K562 (cell line): ENCODE data around the gene MCM7. TPM values are rescaled to one million over a fixed set of nuclear protein-coding genes. Genes with fewer than 3 reads are reported as not detected.
A peak's percentile ranks its signal among the peaks of the same experiment; 100 is the strongest.

Experiments
- CHD2 ChIP-seq: IDR thresholded peaks from 2 replicates; pipeline ENCODE4 v1.6.1; 2011; ENCODE audit warnings: low read depth, low read length
- DNMT1 ChIP-seq: fragments of 450-650 bp; IDR thresholded peaks from 2 replicates; pipeline ENCODE4 v1.6.1; 2016; ENCODE audit warnings: antibody characterized with exemption, mild to moderate bottlenecking
- ELF1 ChIP-seq: fragments of 200-800 bp; sonication (Bioruptor generic); IDR thresholded peaks from 2 replicates; pipeline ENCODE4 v1.6.1; 2016; ENCODE audit warnings: missing genetic modification characterization, missing compliant biosample characterization
- ELF4 ChIP-seq: fragments of 450-650 bp; formaldehyde crosslinking; IDR thresholded peaks from 2 replicates; pipeline ENCODE4 v1.4.0; 2022; ENCODE audit warnings: missing genetic modification characterization
- FIP1L1 ChIP-seq: fragments of 200-400 bp; formaldehyde crosslinking; IDR thresholded peaks from 2 replicates; pipeline ENCODE4 v1.6.1; 2018; ENCODE audit warnings: mild to moderate bottlenecking, low read depth, low read length; ENCODE audit not compliant: poor library complexity, severe bottlenecking
- GTF2A2 ChIP-seq: IDR thresholded peaks from 2 replicates; pipeline ENCODE4 v1.6.1; 2016; ENCODE audit warnings: mild to moderate bottlenecking, missing genetic modification characterization, missing compliant biosample characterization
- HDAC3 ChIP-seq: fragments of 450-650 bp; IDR thresholded peaks from 2 replicates; pipeline ENCODE4 v1.6.1; 2018; ENCODE audit warnings: borderline replicate concordance, mild to moderate bottlenecking, moderate library complexity; ENCODE audit not compliant: partially characterized antibody
- HOXB6 ChIP-seq: fragments of 250-450 bp; sonication (Bioruptor Pico); IDR thresholded peaks from 2 replicates; pipeline ENCODE4 v1.5.1; 2022; ENCODE audit warnings: mild to moderate bottlenecking, borderline replicate concordance
- MLX ChIP-seq, 2 experiments: fragments of 450-650 bp in 1 of 2; sonication (generic) in 1 of 2; formaldehyde crosslinking; conservative IDR thresholded peaks; 2 replicates each; pipeline versions ENCODE4 v1.4.0 to v1.8.1; 2020 to 2022; ENCODE audit warnings: mild to moderate bottlenecking in 1 of 2, missing genetic modification reagents in 1 of 2
- MYC ChIP-seq, 2 experiments: fragments of 250-450 bp in 1 of 2; sonication (Bioruptor Pico) in 1 of 2; IDR thresholded peaks; 2 replicates each; pipeline versions ENCODE4 v1.5.1 to v1.6.1; 2012 to 2021; ENCODE audit warnings: low read depth in 2 of 2, borderline replicate concordance in 1 of 2, improper control_type of control experiment in 1 of 2, low read length in 1 of 2, mild to moderate bottlenecking in 1 of 2, moderate library complexity in 1 of 2
- PATZ1 ChIP-seq: fragments of 250-450 bp; sonication (Bioruptor Pico); IDR thresholded peaks from 2 replicates; pipeline ENCODE4 v1.5.0; 2020; ENCODE audit warnings: mild to moderate bottlenecking, borderline replicate concordance
- RBBP5 ChIP-seq: fragments of 200-600 bp; sonication (generic); IDR thresholded peaks from 2 replicates; pipeline ENCODE4 v1.6.1; 2012; ENCODE audit warnings: borderline replicate concordance, mild to moderate bottlenecking, low read length, control low read depth, inconsistent platforms; ENCODE audit not compliant: insufficient read depth, poor library complexity, severe bottlenecking
- RBM39 ChIP-seq: fragments of 200-400 bp; formaldehyde crosslinking; optimal IDR thresholded peaks from 2 replicates; pipeline ENCODE3; 2018; ENCODE audit warnings: low read depth, low read length
- SMC3 ChIP-seq: conservative IDR thresholded peaks from 2 replicates; pipeline ENCODE4 v1.6.1; 2011; ENCODE audit warnings: low read depth, low read length, improper control_type of control experiment; ENCODE audit not compliant: insufficient read depth
- ZNF174 ChIP-seq: fragments of 250-450 bp; sonication (Bioruptor Pico); IDR thresholded peaks from 2 replicates; pipeline ENCODE4 v1.4.0; 2020; ENCODE audit warnings: mild to moderate bottlenecking
- ZNF644 ChIP-seq: fragments of 200-800 bp; sonication (Bioruptor generic); IDR thresholded peaks from 2 replicates; pipeline ENCODE4 v1.6.1; 2016; ENCODE audit warnings: low read depth, missing genetic modification characterization, missing compliant biosample characterization
- polyA plus RNA-seq, 8 experiments: library from polyadenylated mRNA; depleted of rRNA in 4 of 8; stranded (reverse) in 5 of 8; unstranded in 3 of 8; fragments of >200 nt; fragmentation: Nextera tagmentation in 2 of 8; fragmentation: Illumina TruSeq in 1 of 8; extraction: Ambion mirVana in 2 of 8; extraction: Trizol in 1 of 8; gene quantifications; 2 replicates each; pipeline versions ENCODE4 v1.2.1 to v1.2.3, GENCODE V29; 2011 to 2014; ENCODE audit warnings: inconsistent platforms in 1 of 8, missing spikeins in 1 of 8
- total RNA-seq, 7 experiments: library from RNA; depleted of rRNA in 6 of 7; stranded (reverse); fragments of >200 nt in 6 of 7; fragmentation: Illumina TruSeq in 2 of 7; extraction: Trizol in 2 of 7; gene quantifications; 2 replicates each; pipeline versions ENCODE4 v1.2.1 to v1.2.3, GENCODE V29; 2011 to 2021; ENCODE audit warnings: low replicate concordance in 1 of 7
- TF ChIP-seq, protein P1 (sequence below), 2 experiments: fragments of 450-650 bp; IDR thresholded peaks; 2 replicates each; pipeline ENCODE4 v1.6.1; 2018; ENCODE audit warnings: mild to moderate bottlenecking in 2 of 2, low read depth in 1 of 2; ENCODE audit not compliant: partially characterized antibody in 2 of 2

Gene MCM7
- total and polyA plus RNA-seq, 9 of the 15 experiments (the other 6 are each of a cell fraction or from before 2014, with no cell fraction given) = 329 to 856 (median 437) TPM

- TF ChIP-seq MLX (CRISPR knock-in tag; conservative IDR thresholded peaks at IDR 0.05) = peak in 1 of 2 experiments; percentile 88; a peak in 2 of 4 replicates
- peak; percentile 73 for TF ChIP-seq RBBP5
- 0 out of 2 replicates have a peak, but pooled peaks have one; percentile 76 for TF ChIP-seq GTF2A2 (tag)
- TF ChIP-seq SMC3 = 0 out of 2 replicates have a peak, but pooled peaks have one; percentile 13
- TF ChIP-seq FIP1L1 = no peak
- TF ChIP-seq, protein P1, sequence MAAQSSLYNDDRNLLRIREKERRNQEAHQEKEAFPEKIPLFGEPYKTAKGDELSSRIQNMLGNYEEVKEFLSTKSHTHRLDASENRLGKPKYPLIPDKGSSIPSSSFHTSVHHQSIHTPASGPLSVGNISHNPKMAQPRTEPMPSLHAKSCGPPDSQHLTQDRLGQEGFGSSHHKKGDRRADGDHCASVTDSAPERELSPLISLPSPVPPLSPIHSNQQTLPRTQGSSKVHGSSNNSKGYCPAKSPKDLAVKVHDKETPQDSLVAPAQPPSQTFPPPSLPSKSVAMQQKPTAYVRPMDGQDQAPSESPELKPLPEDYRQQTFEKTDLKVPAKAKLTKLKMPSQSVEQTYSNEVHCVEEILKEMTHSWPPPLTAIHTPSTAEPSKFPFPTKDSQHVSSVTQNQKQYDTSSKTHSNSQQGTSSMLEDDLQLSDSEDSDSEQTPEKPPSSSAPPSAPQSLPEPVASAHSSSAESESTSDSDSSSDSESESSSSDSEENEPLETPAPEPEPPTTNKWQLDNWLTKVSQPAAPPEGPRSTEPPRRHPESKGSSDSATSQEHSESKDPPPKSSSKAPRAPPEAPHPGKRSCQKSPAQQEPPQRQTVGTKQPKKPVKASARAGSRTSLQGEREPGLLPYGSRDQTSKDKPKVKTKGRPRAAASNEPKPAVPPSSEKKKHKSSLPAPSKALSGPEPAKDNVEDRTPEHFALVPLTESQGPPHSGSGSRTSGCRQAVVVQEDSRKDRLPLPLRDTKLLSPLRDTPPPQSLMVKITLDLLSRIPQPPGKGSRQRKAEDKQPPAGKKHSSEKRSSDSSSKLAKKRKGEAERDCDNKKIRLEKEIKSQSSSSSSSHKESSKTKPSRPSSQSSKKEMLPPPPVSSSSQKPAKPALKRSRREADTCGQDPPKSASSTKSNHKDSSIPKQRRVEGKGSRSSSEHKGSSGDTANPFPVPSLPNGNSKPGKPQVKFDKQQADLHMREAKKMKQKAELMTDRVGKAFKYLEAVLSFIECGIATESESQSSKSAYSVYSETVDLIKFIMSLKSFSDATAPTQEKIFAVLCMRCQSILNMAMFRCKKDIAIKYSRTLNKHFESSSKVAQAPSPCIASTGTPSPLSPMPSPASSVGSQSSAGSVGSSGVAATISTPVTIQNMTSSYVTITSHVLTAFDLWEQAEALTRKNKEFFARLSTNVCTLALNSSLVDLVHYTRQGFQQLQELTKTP (IDR thresholded peaks at IDR 0.05; ENCODE audit: low read depth in 1 of 2, partially characterized antibody in 2 of 2) = peak; percentile 51 to 98
- TF ChIP-seq RBM39 = peak; percentile 23
- TF ChIP-seq HDAC3 = no peak
- 0 out of 2 replicates have a peak, but pooled peaks have one; percentile 25 for TF ChIP-seq ELF1 (tag)
- TF ChIP-seq ZNF174 (CRISPR knock-in tag) = no peak; the same call in 1 of the 2 replicates
- TF ChIP-seq ELF4 = peak; percentile 86; the same call in 1 of the 2 replicates
- peak; percentile 81; the same call in 1 of the 2 replicates for TF ChIP-seq DNMT1
- peak; percentile 28; the same call in 1 of the 2 replicates for TF ChIP-seq CHD2
- peak; percentile 73 for TF ChIP-seq MYC (IDR thresholded peaks at IDR 0.05; ENCODE audit: low read depth, low read length)
- no peak for TF ChIP-seq MYC (CRISPR knock-in tag; IDR thresholded peaks at IDR 0.05; ENCODE audit: borderline replicate concordance, low read depth)
- 0 out of 2 replicates have a peak, but pooled peaks have one; percentile 63 for TF ChIP-seq HOXB6 (CRISPR knock-in tag)
- no peak for TF ChIP-seq ZNF644
- 0 out of 2 replicates have a peak, but pooled peaks have one; percentile 46 for TF ChIP-seq PATZ1 (CRISPR knock-in tag)
Observed at GRCh38 chr7:100119072-100119969, 18.1 kb upstream of the MCM7 start, which contains the start of the genes CNPY4 and TAF6 (continued).
